T-helper 1 cell treated with Interleukin-12 subunit alpha and Interleukin-12 subunit beta and Interleukin-4 antibody, amounts not matched to agents 30 μg/mL and 1 μg/mL, for 36 hours (primary cell): ENCODE results near the gene TMCC1.
"Not testable (repeated sequence)": the region's sequence is repeated elsewhere in the genome, so short reads cannot be mapped to it uniquely, and the experiment has no call there.

Experiments used
- H3K27ac Mint-ChIP-seq: one replicate; pipeline ENCODE4 v1.8.0; 2021; ENCODE audit warnings: mild to moderate bottlenecking, mixed read lengths
- H3K27me3 Mint-ChIP-seq: one replicate; pipeline ENCODE4 v1.8.0; 2021; ENCODE audit warnings: low read depth, mixed read lengths
- H3K36me3 Mint-ChIP-seq: one replicate; pipeline ENCODE4 v1.8.0; 2021; ENCODE audit warnings: low read depth, mixed read lengths
- H3K4me1 Mint-ChIP-seq: one replicate; pipeline ENCODE4 v1.8.0; 2021; ENCODE audit warnings: low read depth, mixed read lengths
- H3K4me3 Mint-ChIP-seq: one replicate; pipeline ENCODE4 v1.8.0; 2021; ENCODE audit warnings: mild to moderate bottlenecking, moderate library complexity, mixed read lengths
- H3K9me3 Mint-ChIP-seq: one replicate; pipeline ENCODE4 v1.8.0; 2021; ENCODE audit warnings: mixed read lengths

The TMCC1 gene

GRCh38 chr3:129868912-129869311 lies 24.6 kb downstream of the TMCC1 start:
- Mint-ChIP-seq H3K27me3 (no peaks in the 10 kb centered on the region), H3K27ac (no peak overlapping the region), H3K9me3 (no peaks in the 10 kb centered on the region), H3K4me1 (no peaks in the 10 kb centered on the region), H3K36me3 (peaks cover 16% of the 10 kb centered on the region), H3K4me3 (no peak overlapping the region)

GRCh38 chr3:129867506-129868124 lies 25.9 kb downstream of the TMCC1 start:
- Mint-ChIP-seq H3K27me3 (no peaks in the 10 kb centered on the region), H3K4me1 (no peaks in the 10 kb centered on the region), H3K36me3 (peaks cover 16% of the 10 kb centered on the region), H3K9me3 (no peaks in the 10 kb centered on the region), H3K27ac (no peak overlapping the region), H3K4me3 (no peak overlapping the region)

- H3K9me3 Mint-ChIP-seq = no peaks in the 10 kb centered on the region
- no peak overlapping the region for H3K4me3 Mint-ChIP-seq
- H3K4me1 Mint-ChIP-seq = no peaks in the 10 kb centered on the region
- H3K27me3 Mint-ChIP-seq = no peaks in the 10 kb centered on the region
- peaks cover 18% of the 10 kb centered on the region for H3K36me3 Mint-ChIP-seq
- H3K27ac Mint-ChIP-seq = no peak overlapping the region
These were observed 27.7 kb downstream of the TMCC1 start for GRCh38 chr3:129865806-129866205.

GRCh38 chr3:129864519-129864918 lies 29.0 kb downstream of the TMCC1 start:
- no peak overlapping the region for H3K27ac Mint-ChIP-seq
- no peaks in the 10 kb centered on the region for H3K9me3 Mint-ChIP-seq
- peaks cover 17% of the 10 kb centered on the region for H3K36me3 Mint-ChIP-seq
- no peak overlapping the region for H3K4me3 Mint-ChIP-seq
- H3K27me3 Mint-ChIP-seq = no peaks in the 10 kb centered on the region
- no peaks in the 10 kb centered on the region for H3K4me1 Mint-ChIP-seq

- no peak overlapping the region for H3K27ac Mint-ChIP-seq
- peaks cover 22% of the 10 kb centered on the region for H3K36me3 Mint-ChIP-seq
- no peak overlapping the region for H3K4me3 Mint-ChIP-seq
- H3K9me3 Mint-ChIP-seq = peaks cover 6% of the 10 kb centered on the region
- H3K27me3 Mint-ChIP-seq = no peaks in the 10 kb centered on the region
- peaks cover 8% of the 10 kb centered on the region for H3K4me1 Mint-ChIP-seq
These were observed 34.2 kb downstream of the TMCC1 start for GRCh38 chr3:129859272-129859671.

- peaks cover 25% of the 10 kb centered on the region for H3K36me3 Mint-ChIP-seq
- peaks cover 7% of the 10 kb centered on the region for H3K9me3 Mint-ChIP-seq
- no peak overlapping the region for H3K4me3 Mint-ChIP-seq
- no peaks in the 10 kb centered on the region for H3K27me3 Mint-ChIP-seq
- peaks cover 8% of the 10 kb centered on the region for H3K4me1 Mint-ChIP-seq
- H3K27ac Mint-ChIP-seq = no peak overlapping the region
These were observed 35.6 kb downstream of the TMCC1 start for GRCh38 chr3:129857899-129858298.

GRCh38 chr3:129856790-129857189 lies 36.7 kb downstream of the TMCC1 start:
- not testable (repeated sequence) for H3K4me1 Mint-ChIP-seq, H3K27me3 Mint-ChIP-seq, H3K4me3 Mint-ChIP-seq, H3K27ac Mint-ChIP-seq, H3K9me3 Mint-ChIP-seq
- peaks cover 22% of the 10 kb centered on the region for H3K36me3 Mint-ChIP-seq

- Mint-ChIP-seq H3K36me3 (peaks cover 25% of the 10 kb centered on the region), H3K27me3 (no peaks in the 10 kb centered on the region), H3K9me3 (peaks cover 7% of the 10 kb centered on the region), H3K27ac (no peak overlapping the region), H3K4me1 (peaks cover 8% of the 10 kb centered on the region), H3K4me3 (no peak overlapping the region)
These were observed 37.6 kb downstream of the TMCC1 start for GRCh38 chr3:129855832-129856419.

- Mint-ChIP-seq H3K4me1 (peaks cover 8% of the 10 kb centered on the region), H3K27ac (no peak overlapping the region), H3K9me3 (peaks cover 7% of the 10 kb centered on the region), H3K27me3 (no peaks in the 10 kb centered on the region), H3K4me3 (no peak overlapping the region), H3K36me3 (peaks cover 24% of the 10 kb centered on the region)
These were observed 38.2 kb downstream of the TMCC1 start for GRCh38 chr3:129855170-129855831.

- Mint-ChIP-seq H3K9me3 (peaks cover 7% of the 10 kb centered on the region), H3K27me3 (no peaks in the 10 kb centered on the region), H3K4me3 (no peak overlapping the region), H3K36me3 (peaks cover 23% of the 10 kb centered on the region), H3K27ac (no peak overlapping the region), H3K4me1 (peaks cover 8% of the 10 kb centered on the region)
These were observed 39.1 kb downstream of the TMCC1 start for GRCh38 chr3:129854460-129854859.

- Mint-ChIP-seq H3K27me3 (no peaks in the 10 kb centered on the region), H3K4me3 (no peak overlapping the region), H3K4me1 (peaks cover 1% of the 10 kb centered on the region), H3K9me3 (no peaks in the 10 kb centered on the region), H3K27ac (no peak overlapping the region), H3K36me3 (peaks cover 7% of the 10 kb centered on the region)
These were observed 47.6 kb downstream of the TMCC1 start for GRCh38 chr3:129845956-129846355.

- Mint-ChIP-seq H3K4me1 (peaks cover 3% of the 10 kb centered on the region), H3K9me3 (no peaks in the 10 kb centered on the region), H3K4me3 (no peak overlapping the region), H3K27ac (no peak overlapping the region), H3K36me3 (peaks cover 7% of the 10 kb centered on the region), H3K27me3 (no peaks in the 10 kb centered on the region)
These were observed 52.7 kb downstream of the TMCC1 start for GRCh38 chr3:129840707-129841360.

- H3K36me3 Mint-ChIP-seq = peaks cover 7% of the 10 kb centered on the region
- H3K4me3 Mint-ChIP-seq = no peak overlapping the region
- H3K27me3 Mint-ChIP-seq = no peaks in the 10 kb centered on the region
- H3K27ac Mint-ChIP-seq = no peak overlapping the region
- H3K9me3 Mint-ChIP-seq = no peaks in the 10 kb centered on the region
- peaks cover 2% of the 10 kb centered on the region for H3K4me1 Mint-ChIP-seq
These were observed 55.4 kb downstream of the TMCC1 start for GRCh38 chr3:129838086-129838485.

GRCh38 chr3:129837065-129837642 lies 56.4 kb downstream of the TMCC1 start:
- Mint-ChIP-seq H3K36me3 (peaks cover 7% of the 10 kb centered on the region), H3K27me3 (no peaks in the 10 kb centered on the region), H3K27ac (no peak overlapping the region), H3K4me1 (peaks cover 2% of the 10 kb centered on the region), H3K9me3 (no peaks in the 10 kb centered on the region), H3K4me3 (no peak overlapping the region)
